GM19043 (cell line): ENCODE measurements around the gene ADARB1.
"Not testable (repeated sequence)": the region's sequence is repeated elsewhere in the genome, so short reads cannot be mapped to it uniquely, and the experiment has no call there.

Source experiments
- ATAC-seq: cut with Tn5 transposase; IDR thresholded peaks from one replicate; pipeline ENCODE4 v1.9.1; 2021; ENCODE audit warnings: low read depth; ENCODE audit not compliant: unreplicated experiment

Gene ADARB1, protein sequence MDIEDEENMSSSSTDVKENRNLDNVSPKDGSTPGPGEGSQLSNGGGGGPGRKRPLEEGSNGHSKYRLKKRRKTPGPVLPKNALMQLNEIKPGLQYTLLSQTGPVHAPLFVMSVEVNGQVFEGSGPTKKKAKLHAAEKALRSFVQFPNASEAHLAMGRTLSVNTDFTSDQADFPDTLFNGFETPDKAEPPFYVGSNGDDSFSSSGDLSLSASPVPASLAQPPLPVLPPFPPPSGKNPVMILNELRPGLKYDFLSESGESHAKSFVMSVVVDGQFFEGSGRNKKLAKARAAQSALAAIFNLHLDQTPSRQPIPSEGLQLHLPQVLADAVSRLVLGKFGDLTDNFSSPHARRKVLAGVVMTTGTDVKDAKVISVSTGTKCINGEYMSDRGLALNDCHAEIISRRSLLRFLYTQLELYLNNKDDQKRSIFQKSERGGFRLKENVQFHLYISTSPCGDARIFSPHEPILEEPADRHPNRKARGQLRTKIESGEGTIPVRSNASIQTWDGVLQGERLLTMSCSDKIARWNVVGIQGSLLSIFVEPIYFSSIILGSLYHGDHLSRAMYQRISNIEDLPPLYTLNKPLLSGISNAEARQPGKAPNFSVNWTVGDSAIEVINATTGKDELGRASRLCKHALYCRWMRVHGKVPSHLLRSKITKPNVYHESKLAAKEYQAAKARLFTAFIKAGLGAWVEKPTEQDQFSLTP

DNA sequence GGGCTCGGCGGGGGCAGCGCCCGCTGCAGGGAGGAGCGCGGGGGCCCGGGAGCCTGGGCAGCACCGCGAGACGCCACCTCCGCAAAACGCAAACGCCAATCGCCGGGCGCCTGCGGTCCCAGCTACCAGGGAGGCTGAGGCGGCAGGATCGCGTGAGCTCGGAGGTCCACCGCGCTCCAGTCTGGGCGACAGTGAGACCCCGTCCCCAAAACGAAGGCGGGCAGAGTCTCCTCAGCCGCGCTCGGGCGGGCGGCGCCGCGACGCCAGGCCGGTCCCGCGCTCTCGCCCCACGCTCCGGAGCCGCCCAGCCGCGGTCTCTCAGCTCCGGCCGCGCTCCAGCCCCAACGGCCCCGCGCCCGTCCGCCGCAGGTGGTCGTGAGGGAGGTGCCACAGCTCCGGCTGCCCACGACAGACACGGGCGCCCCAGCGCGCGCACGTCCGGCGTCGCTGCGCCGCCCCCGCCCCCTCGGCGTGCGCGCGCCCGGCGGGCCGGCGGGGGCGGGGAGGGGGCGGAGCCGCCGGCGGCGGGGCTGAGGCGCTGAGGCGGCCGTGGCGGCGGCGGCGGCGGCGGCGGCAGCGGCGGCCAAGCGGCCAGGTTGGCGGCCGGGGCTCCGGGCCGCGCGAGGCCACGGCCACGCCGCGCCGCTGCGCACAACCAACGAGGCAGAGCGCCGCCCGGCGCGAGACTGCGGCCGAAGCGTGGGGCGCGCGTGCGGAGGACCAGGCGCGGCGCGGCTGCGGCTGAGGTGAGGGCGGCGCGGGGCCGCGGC lies at the start of gene ADARB1:
Gene ADARB1 (plus strand): TSS at position 533 of the 770 bp plus-strand sequence. CDS start 97,077 bp downstream, outside the sequence.
- ATAC-seq = no peak

DNA sequence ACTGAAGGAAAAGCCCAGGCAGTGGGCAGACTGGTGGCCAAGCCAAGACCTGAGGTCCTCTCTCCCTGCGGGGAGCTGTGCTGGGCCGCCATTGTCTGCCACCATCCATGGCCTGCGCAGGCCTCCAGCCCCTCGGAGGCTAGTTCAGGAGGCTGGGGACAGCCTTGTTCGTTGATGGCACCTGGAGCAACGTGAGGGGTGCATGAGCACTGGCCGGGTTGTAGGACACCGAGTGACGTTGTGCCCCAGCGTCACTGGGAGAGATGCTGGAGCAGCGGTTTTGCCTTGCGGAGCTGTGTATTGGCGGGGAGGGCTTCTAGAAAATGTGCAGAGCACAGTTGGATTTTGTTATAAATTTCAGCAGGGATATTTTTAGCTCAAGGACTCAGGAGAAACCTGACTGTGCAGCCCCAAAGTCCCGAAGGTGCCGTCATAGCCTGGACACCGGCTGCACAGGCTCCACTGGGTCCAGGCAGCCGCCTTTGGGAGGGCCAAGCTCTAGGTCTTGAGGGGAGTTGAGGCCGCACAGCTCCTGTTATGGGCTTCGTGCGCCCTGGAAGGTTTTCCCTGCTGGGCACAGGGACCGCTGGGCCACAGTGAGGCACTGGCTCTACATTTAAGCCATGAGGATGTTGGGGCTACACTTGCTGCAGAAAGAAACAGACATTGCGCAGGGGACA lies 48.2 kb upstream of the ADARB1 start:
- no peak for ATAC-seq

DNA sequence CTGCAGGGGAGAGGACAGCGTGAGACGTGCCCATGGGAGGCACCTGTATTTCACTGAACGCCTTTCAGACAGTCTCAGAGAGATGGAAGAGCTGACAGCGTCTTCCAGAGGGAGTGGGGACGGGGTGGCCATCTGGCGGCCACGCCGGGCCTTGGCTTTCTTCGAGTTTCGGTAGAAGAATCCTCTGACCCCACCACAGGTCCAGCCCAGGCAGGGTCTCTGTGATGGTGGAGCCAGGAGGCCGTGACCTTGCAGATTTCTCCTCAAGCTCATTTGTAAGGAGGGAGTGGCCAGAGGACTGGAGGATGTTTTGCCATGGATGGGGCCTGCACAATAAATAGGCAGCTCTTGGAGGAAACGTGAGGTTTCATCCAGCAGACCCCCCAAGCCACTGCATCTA lies 47.6 kb upstream of the ADARB1 start:
- ATAC-seq = no peak

DNA sequence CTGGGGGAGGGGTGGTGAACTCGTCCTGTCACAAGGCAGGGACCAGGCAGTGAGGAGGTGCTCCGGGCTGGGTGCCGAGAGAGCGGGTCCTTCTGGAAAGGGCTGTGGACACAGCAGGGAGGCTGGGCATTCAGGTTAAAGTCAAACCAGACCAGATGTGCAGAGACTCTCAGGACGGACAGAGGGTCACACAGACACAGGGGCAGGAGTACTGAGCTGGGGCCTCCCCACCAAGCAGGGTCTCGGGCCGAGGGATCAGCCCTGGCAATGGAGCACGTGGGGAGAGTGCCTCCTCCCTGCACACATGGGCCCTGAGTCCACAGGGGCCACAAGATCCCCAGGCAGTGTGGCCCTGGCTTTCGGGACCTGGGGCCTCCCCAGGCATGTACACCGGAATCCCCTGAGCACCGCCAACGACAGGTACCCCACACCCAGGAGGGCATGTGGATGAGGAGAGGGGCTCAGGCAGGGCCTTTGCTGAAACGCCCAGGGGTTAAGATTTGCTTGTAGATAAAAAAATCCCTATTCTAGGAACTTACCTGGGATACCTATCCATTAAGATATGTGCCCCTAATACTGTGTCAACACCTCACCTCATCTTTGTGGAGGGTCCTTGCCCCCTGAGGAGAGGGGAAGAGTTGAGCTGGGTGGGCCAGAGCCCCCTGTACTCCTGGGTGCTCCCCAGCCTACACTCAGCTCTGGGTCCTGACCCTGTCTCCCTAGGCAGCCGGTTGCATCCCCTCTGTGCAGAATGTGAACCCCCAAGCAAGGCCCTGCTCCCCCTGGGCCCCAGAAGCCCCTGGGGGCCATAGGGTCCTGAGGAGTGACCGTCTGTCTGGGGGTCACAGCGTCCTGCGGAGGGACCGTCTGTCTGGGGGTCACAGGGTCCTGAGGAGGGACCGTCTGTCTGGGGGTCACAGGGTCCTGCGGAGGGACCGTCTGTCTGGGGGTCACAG lies 46.9 kb upstream of the ADARB1 start:
- ATAC-seq = no peak

DNA sequence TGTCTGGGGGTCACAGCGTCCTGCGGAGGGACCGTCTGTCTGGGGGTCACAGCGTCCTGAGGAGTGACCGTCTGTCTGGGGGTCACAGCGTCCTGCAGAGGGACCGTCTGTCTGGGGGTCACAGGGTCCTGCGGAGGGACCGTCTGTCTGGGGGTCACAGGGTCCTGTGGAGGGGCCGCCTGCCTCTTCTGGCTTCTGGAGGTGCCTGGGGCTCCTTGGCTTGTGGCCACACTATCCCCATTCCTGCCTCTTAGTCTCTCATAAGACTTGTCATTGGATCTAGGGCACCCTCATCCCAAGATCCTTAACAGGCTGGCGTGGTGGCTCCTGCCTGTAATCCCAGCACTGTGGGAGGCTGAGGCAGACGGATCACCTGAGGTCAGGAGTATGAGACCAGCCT lies 45.7 kb upstream of the ADARB1 start:
- ATAC-seq = not testable (repeated sequence)

DNA sequence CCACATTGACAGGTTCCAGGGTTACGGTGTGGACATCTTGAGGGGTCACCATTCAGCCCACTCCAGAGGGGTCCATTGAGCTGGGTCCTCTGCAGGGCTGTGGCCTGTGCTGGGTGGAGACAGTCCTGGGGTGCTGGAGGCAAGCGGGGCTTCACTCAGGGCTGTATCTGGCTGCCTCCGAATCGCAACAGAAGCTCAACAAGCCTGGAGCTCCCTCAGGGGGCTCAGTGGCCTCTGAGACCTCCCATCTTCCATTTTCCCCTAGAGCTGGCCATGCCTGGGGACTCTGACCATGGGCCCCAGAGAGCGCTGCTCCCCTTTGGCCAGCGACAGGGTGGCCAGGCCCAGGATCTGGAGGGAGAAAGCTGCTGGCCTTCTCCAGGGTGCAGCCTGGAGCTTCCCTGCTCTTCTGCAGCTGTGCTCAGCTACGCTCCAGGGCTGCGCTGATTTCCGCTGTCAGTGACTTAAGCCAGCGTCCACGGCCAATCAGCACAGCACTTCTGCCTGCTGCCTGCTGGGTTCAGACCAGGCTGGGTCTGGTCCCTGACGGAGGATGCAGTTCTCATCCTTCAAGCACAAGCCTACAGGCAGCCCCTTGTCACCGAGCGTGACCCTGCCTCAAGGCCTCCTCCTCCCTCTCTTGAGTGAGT lies 45.0 kb upstream of the ADARB1 start:
- no peak for ATAC-seq

DNA sequence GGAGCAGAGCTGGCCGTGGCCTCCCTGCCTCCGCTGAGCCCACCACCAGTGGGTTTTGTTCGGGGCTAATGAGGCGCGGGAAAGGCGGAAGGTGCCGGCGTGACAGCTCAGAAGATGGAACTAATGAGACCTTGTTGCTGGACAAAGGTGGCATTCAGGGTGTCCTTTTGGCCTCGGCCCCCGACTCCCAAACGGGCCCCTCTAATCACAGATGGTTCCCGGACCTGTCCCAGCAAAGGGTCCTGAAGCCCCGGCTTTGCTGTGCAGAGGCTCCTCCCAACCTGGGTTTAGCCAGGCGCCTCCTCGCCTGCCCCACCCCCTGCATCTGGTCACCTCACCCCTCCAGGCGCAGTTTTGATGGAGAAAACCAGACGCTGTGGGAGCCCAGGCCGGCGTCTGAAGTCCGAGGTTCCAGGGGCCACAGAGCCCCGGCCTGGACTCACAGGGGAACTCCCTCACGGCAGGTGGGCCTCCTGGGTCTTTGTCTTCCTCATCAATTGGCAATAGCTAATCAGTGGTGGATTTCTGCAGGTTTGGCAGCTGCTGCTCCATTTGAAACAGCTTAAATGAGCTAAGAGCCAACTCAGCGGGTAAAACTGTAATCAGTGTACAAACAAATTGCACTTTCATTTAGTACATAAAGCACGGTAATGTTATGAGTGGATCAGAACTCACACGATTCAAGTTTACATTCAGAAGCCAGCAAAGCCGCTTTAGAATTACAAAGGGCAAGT lies 44.3 kb upstream of the ADARB1 start:
- ATAC-seq = no peak

DNA sequence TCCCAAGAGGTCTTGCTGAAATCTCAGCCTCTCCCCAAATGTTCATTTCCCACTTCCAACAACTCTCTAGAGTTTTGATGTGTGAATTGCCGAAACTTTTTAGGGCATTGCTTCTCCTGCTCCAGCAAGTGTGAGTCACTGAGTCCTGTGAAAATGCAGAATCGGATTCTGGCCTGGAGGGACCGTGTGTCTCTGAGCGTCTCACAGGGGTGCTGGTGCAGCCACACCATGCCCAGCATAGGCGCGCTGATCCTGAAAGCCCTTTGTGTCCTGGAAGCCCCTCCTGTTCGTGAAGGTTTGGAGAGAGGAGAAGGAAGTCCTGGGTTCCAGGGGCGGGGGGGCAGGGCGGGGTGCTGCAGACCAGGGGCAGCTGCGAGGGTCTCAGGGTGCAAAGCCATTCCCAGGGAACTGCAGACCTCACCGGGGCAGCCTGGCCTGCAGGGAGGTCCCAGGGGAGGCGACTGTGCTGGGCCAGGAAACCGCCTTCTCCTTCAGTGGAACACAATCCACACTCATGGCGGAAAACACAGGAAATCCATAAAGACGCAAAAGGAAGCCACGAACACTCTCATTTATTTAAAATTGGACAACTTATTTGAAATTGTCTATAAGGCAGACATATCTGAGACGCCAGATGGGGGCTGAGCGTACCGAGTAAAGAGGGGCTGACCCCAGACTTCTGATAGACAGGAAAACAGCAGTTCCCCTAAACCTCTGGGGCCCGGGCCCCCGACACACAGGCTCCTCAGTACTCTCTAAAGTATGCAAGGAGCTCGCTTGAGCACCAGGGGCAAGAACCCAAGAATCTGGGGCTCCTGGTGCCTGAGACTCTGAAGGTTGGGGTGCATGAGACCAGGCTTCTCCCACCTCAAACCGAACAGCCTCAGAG lies 43.5 kb upstream of the ADARB1 start:
- ATAC-seq = no peak

DNA sequence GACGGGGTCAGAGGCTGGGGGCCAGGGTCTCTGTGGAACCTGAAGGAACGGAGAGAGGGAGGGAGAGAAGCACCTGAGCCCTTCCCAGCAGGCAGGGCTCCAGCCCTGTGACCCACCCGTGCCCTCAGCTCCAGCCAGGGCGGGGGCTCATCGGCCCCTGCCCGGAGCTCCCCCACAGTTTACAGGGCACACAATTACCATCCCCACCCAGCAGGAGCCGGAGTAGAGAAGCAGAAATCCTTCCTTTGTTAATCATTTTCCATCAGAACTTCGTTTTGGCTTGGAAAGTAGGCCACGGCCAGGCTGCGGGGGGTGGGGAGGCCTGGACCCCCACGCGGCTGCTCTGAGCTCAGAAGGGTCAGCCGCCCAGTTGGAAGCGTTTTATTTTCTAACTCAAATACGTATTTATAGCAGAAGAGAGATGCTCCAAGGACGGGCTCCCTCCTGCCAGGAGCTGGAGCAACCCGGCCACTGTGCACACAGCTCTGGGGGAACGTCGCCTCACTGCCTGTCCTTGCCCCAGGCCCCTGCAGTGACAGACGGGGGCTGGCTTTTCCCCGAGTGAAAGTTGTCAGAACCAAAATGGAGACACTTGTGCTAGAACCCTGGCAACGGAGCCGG lies 42.7 kb upstream of the ADARB1 start:
- no peak for ATAC-seq

DNA sequence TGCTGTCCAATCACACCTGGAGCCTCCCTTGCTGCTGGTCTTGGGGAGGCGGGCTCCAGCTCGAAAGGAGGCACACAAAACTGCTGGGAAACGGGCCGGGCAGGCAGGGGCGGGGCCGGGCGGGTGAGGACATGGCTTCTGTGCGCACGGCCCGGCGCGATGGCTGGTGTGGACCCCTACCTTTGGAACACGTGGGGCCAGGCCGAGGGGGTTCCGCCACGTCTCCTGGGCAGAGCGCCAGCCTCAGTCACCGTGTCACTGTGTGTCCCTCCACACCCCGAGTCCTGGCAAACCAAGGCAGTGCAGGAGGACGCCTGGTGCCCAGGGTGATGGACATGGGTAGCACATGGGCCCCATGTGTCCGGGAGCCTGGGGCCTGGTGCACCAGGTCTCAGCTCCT lies 42.0 kb upstream of the ADARB1 start:
- ATAC-seq = no peak

DNA sequence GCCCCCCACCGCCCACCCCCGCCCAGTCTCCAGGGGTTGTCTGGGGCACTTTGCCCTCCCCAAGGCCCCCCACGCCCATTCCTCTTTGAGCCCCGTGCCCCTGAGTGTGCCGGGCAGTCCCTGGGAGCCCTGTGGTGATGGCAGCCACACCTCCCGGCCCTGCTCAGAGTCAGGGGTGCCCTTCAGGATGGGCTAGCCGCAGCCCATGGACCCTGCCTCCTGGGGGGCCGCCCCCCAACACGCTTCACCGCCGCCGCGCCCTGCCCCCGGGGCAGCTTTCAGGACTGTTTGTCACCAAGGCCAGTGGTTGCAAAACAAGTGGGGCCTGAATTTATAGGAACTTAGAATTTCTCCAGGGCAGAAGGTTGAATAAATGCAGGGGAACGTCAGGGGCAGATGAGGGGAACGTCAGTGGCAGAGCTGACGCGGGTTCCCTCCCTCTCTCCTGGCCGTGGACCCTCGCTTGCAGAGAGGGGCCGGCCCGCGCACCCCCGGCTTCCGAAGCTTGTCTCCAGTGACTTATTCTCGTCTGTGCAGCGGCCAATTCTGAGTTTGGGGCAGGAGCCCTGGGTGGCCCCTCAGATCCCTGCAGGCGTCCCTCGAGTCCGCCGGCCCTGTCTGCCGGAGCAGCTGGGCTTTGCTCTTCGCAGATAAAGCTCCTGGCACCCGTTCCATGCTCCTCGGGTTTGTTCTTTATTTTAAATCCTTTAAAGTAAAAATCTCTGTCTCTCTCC lies 41.2 kb upstream of the ADARB1 start:
- no peak for ATAC-seq

DNA sequence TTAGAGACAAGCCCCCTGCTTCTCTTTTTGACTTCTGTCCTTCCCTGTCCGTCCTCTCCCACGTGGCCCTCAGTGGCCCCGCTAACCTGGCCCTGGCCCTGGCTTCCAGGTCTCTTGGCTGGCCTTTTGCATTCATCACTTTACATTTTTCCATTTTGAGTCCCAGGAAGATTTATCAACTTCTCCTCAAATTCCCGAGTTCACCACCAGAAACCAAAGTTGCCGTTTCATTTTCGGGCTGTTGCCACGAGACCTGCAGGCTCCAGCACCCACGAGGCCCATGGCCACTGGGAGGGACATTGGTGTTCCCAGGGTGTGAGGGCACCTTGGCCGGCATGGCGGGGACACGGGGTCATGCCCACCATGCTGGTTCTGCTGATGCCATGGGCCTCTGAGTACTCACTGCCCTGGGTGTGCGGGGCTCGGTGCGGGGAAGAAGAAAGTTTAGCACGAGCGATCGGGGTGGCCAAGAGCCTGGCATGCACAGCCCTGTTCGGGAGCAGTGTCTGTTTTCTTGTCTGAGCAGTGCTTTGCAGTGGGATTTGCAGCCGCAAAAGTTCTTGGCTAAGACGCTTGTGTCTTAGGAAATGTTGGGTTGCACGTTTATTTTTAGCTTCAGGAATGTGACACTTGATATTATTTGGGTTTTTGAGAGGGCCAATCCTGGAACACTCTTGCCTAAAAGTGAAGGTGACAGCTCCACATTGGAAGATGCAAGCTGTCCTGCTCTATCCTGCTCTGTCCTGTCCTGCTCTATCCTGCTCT lies 40.4 kb upstream of the ADARB1 start:
- no peak for ATAC-seq

DNA sequence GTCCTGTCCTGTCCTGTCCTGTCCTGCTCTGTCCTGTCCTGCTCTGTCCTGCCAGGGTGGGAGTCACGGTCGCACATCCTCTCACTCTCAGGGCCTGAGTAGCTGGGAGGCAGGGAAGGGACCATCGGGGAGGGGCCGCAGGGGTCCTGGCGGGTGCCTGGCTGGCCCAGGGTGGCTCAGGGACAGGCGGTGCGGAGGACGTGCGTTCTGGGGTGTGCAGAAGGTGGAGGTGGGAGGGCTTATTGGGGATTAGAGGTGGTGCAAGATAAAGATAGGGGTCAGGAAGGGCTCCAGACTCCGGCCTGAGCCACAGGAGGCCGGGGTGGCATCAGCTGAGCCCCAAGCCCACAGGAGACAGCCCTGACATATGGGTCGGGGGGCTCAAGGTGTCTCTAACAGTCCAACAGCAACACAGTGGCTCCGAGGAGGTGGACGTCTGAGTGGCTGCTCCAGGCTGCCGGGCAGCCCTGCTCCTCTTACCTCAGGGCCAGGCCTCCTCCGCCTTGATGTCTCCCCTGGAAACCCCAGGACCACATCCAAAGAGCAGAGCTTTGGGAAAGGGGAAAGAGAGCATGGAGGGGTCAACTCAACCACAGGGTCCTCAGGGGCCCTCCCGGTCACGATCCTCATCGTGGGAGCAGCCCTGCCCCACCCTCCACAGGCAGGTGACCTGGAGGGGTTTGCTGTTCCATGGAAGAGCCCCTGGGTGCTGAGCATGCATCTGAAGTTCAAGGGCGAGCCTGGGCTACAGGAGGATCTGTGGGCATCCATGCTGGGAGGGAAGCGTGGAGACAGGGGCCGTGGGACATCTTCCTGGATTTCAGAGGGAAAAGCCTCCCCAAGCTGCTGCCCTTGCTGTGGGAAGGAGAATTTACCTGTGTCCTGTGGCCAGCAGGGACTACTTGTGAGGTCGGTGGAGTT lies 39.6 kb upstream of the ADARB1 start:
- no peak for ATAC-seq

DNA sequence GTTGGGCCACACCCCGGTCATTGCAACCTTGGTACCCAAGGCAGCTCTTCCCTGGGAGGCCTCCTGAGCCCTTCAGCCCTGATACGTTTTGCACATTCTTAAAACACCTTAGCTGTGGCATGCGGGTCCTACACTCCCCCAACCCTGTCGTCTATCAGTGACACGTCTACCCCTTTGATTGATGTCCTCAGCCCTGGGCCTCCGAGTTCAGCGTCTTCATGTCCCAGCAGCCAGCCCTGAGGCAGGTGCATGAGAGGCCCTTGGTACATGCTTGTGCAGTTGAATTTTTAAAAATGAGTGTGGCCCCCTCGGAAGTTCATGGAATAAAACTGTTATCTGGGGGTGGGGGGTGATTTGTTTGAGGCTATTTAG lies 38.9 kb upstream of the ADARB1 start:
- ATAC-seq = no peak

DNA sequence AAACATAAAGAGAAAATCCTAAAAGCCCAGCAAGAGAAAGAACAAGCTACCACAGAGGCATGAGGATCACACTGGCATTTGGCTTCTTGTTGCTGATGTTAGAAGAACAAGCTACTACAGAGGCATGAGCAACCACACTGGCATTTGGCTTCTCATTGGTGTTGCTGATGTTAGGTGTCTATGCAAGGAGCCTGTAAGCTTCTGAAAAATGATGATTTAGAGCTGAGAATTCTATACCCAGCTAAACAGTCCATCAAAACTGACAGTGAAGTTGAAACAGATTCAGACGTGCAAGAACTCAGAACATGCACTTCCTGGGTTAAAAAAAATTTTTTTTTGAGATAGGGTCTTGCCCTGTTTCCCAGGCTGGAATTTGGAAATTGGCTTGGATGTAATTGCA lies 37.8 kb upstream of the ADARB1 start:
- ATAC-seq = no peak
